ENCODE data around the gene TMEM161A. TPM values are rescaled to one million over a fixed set of nuclear protein-coding genes. Genes with fewer than 3 reads are reported as not detected.

TMEM161A gene
- total and polyA plus RNA-seq, 2 of the 13 experiments (the other 11 are each of a cell fraction or from before 2014, with no cell fraction given), result 25.9 to 31.4 TPM

- TF ChIP-seq ZNF609 (CRISPR knock-in tag; IDR thresholded peaks at IDR 0.05; ENCODE audit: borderline replicate concordance), result no peak
- no peak for TF ChIP-seq CCAR2 (optimal IDR thresholded peaks at IDR 0.05; ENCODE audit: low read depth, low read length)
- TF ChIP-seq SIX1 (CRISPR knock-in tag; IDR thresholded peaks at IDR 0.05; ENCODE audit: borderline replicate concordance), result no peak
- no peak for TF ChIP-seq THYN1 (CRISPR knock-in tag; IDR thresholded peaks at IDR 0.05; ENCODE audit: borderline replicate concordance, low read depth)
- no peak for TF ChIP-seq ATF2 (CRISPR knock-in tag; IDR thresholded peaks at IDR 0.05)
- no peak for TF ChIP-seq ZNF703 (CRISPR knock-in tag; IDR thresholded peaks at IDR 0.05; ENCODE audit: borderline replicate concordance)
- no peak for TF ChIP-seq SSRP1 (CRISPR knock-in tag; IDR thresholded peaks at IDR 0.05)
- peak; percentile 86 for TF ChIP-seq KDM2A (CRISPR knock-in tag; IDR thresholded peaks at IDR 0.05; ENCODE audit: borderline replicate concordance, low read depth)
- TF ChIP-seq MTA3 (CRISPR knock-in tag; IDR thresholded peaks at IDR 0.05), result no peak
- TF ChIP-seq SOX6 (IDR thresholded peaks at IDR 0.05), result no peak
- no peak; the same call in 1 of the 2 replicates for TF ChIP-seq SOX6 (CRISPR knock-in tag; IDR thresholded peaks at IDR 0.05)
- peak; percentile 78; the same call in 1 of the 2 replicates for TF ChIP-seq ZNF598 (CRISPR knock-in tag; IDR thresholded peaks at IDR 0.05; ENCODE audit: borderline replicate concordance)
- TF ChIP-seq ZBTB14 (CRISPR knock-in tag; IDR thresholded peaks at IDR 0.05), result no peak
- TF ChIP-seq ZC3H4 (CRISPR knock-in tag; IDR thresholded peaks at IDR 0.05; ENCODE audit: borderline replicate concordance), result no peak
- TF ChIP-seq ZNF446 (CRISPR knock-in tag; IDR thresholded peaks at IDR 0.05), result no peak
- TF ChIP-seq HIC2 (CRISPR knock-in tag; IDR thresholded peaks at IDR 0.05; ENCODE audit: low read depth), result no peak
- no peak for TF ChIP-seq HOXD1 (CRISPR knock-in tag; IDR thresholded peaks at IDR 0.05)
- TF ChIP-seq DNMT3B (CRISPR knock-in tag; conservative IDR thresholded peaks at IDR 0.05), result no peak
- no peak for TF ChIP-seq ZNF451 (CRISPR knock-in tag; IDR thresholded peaks at IDR 0.05)
- 0 out of 2 replicates have a peak, but pooled peaks have one; percentile 27 for TF ChIP-seq ERF (CRISPR knock-in tag; IDR thresholded peaks at IDR 0.05)
Observed at GRCh38 chr19:19170053-19170872, 32.0 kb upstream of the TMEM161A start, which contains the start of gene MEF2B (continued).
